ENCODE results near the gene TRAPPC10.

Gene TRAPPC10

GRCh38 chr21:43983860-43984420 lies 28.2 kb upstream of the TRAPPC10 start:
- DNase-seq, result no peak

GRCh38 chr21:43984905-43985689 lies 27.0 kb upstream of the TRAPPC10 start:
- no peak for DNase-seq

- DNase-seq, result no peak
Observed at GRCh38 chr21:43985690-43986251, 26.3 kb upstream of the TRAPPC10 start.

GRCh38 chr21:43986544-43987451 lies 25.3 kb upstream of the TRAPPC10 start:
- no peak for DNase-seq

GRCh38 chr21:43987509-43987908 lies 24.6 kb upstream of the TRAPPC10 start:
- no peak for DNase-seq

GRCh38 chr21:43988016-43988415 lies 24.1 kb upstream of the TRAPPC10 start:
- DNase-seq, result no peak

- DNase-seq, result no peak
Observed at GRCh38 chr21:43988506-43989230, 23.4 kb upstream of the TRAPPC10 start.

- DNase-seq, result no peak
Observed at GRCh38 chr21:43989401-43989800, 22.7 kb upstream of the TRAPPC10 start.

GRCh38 chr21:43991447-43991991 lies 20.6 kb upstream of the TRAPPC10 start:
- no peak for DNase-seq

- no peak for DNase-seq
Observed at GRCh38 chr21:43992121-43992520, 20.0 kb upstream of the TRAPPC10 start.

GRCh38 chr21:43993420-43993934 lies 18.6 kb upstream of the TRAPPC10 start:
- DNase-seq, result no peak

- DNase-seq, result no peak
Observed at GRCh38 chr21:43994085-43994484, 18.0 kb upstream of the TRAPPC10 start.

- DNase-seq, result no peak
Observed at GRCh38 chr21:43994646-43995045, 17.5 kb upstream of the TRAPPC10 start.

- DNase-seq, result no peak
Observed at GRCh38 chr21:43995521-43996105, 16.5 kb upstream of the TRAPPC10 start.

GRCh38 chr21:43997766-43998742 lies 14.1 kb upstream of the TRAPPC10 start:
- no peak for DNase-seq

GRCh38 chr21:44000360-44000759 lies 11.7 kb upstream of the TRAPPC10 start:
- no peak for DNase-seq

GRCh38 chr21:44002511-44002910 lies 9.6 kb upstream of the TRAPPC10 start:
- DNase-seq, result no peak

GRCh38 chr21:44003307-44003966 lies 8.7 kb upstream of the TRAPPC10 start:
- DNase-seq, result no peak

GRCh38 chr21:44005071-44005470 lies 7.0 kb upstream of the TRAPPC10 start:
- no peak for DNase-seq

- no peak for DNase-seq
Observed at GRCh38 chr21:44005593-44005992, 6.5 kb upstream of the TRAPPC10 start.

Measured in activated naive CD4-positive, alpha-beta T cell treated with anti-CD3 and anti-CD28 coated beads, Interleukin-2, amount 50 U/mL, for 16 hours (primary cell).